ENCODE results near the gene UBE2R2. TPM values are rescaled to one million over a fixed set of nuclear protein-coding genes. Genes with fewer than 3 reads are reported as not detected.

UBE2R2 gene
- total RNA-seq, 1 donor from 2014 or later, result 34.2 TPM

- H3K4me3 ChIP-seq (ENCODE audit: low read depth, low read length), result no peak overlapping the region
- H3K27me3 ChIP-seq (ENCODE audit: control insufficient read depth, insufficient read depth, low read length), result no peaks in the 10 kb centered on the region
- no peak for TF ChIP-seq CTCF (IDR thresholded peaks at IDR 0.05; ENCODE audit: insufficient read depth, low read length, poor library complexity, severe bottlenecking)
- no peak for DNase-seq (ENCODE audit: low read depth)
- no peaks in the 10 kb centered on the region for H3K36me3 ChIP-seq (ENCODE audit: control insufficient read depth, insufficient read depth, low read length)
Measured at GRCh38 chr9:33908114-33908513, 91.2 kb downstream of the UBE2R2 start.

DNA sequence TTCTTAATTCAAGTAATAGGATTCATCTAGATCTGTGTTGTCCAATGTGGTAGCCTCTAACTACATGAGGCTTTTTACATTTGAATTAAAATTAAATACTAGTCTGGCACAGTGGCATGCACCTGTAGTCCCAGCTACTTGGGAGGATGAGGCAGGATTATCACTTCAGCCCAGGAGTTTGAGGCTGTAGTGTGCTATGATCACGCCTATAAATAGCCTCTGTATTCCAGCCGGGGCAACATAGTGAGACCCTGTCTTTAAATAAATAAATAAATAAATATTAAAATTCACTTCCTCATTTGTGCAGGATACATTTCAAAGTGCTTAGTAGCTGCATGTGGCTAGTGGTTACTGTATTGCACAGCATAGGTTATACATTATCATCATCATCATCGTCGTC lies 91.8 kb downstream of the UBE2R2 start:
- H3K27me3 ChIP-seq (ENCODE audit: control insufficient read depth, insufficient read depth, low read length), result no peaks in the 10 kb centered on the region

DNA sequence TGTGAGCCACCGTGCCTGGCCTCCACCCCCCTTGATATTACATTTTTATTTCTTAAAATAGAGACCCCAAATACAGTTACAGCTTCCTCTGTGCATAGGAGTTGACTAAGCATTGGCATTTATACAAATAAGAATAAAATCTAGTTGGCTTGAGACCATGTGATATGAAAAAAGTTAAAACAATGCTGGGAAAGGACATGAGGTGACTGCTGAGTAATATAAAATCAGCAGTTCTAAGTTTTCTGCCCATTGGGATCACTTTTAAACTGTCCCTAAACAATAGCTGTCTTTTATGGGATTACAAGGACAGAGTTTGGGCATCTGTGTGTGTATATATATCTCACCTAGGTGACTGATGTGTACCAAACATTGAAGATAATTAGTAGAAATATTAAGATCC lies 96.6 kb downstream of the UBE2R2 start:
- Histone ChIP-seq H3K36me3 (ENCODE audit: control insufficient read depth, insufficient read depth, low read length) (peaks cover 1% of the 10 kb centered on the region), H3K4me3 (ENCODE audit: low read depth, low read length) (no peak overlapping the region), H3K27me3 (ENCODE audit: control insufficient read depth, insufficient read depth, low read length) (no peaks in the 10 kb centered on the region)
- DNase-seq (ENCODE audit: low read depth), result no peak
- no peak for TF ChIP-seq CTCF (IDR thresholded peaks at IDR 0.05; ENCODE audit: insufficient read depth, low read length, poor library complexity, severe bottlenecking)

More for the DNA sequence above, 91.8 kb downstream of the UBE2R2 start:
- Histone ChIP-seq H3K36me3 (ENCODE audit: control insufficient read depth, insufficient read depth, low read length) (no peaks in the 10 kb centered on the region), H3K4me3 (ENCODE audit: low read depth, low read length) (no peak overlapping the region)
- TF ChIP-seq CTCF (IDR thresholded peaks at IDR 0.05; ENCODE audit: insufficient read depth, low read length, poor library complexity, severe bottlenecking), result no peak
- DNase-seq (ENCODE audit: low read depth), result no peak

GRCh38 chr9:33914887-33915628 lies 98.1 kb downstream of the UBE2R2 start:
- Histone ChIP-seq H3K27me3 (ENCODE audit: control insufficient read depth, insufficient read depth, low read length) (no peaks in the 10 kb centered on the region), H3K36me3 (ENCODE audit: control insufficient read depth, insufficient read depth, low read length) (peaks cover 1% of the 10 kb centered on the region), H3K4me3 (ENCODE audit: low read depth, low read length) (no peak overlapping the region)
- DNase-seq (ENCODE audit: low read depth), result no peak
- TF ChIP-seq CTCF (IDR thresholded peaks at IDR 0.05; ENCODE audit: insufficient read depth, low read length, poor library complexity, severe bottlenecking), result no peak

DNA sequence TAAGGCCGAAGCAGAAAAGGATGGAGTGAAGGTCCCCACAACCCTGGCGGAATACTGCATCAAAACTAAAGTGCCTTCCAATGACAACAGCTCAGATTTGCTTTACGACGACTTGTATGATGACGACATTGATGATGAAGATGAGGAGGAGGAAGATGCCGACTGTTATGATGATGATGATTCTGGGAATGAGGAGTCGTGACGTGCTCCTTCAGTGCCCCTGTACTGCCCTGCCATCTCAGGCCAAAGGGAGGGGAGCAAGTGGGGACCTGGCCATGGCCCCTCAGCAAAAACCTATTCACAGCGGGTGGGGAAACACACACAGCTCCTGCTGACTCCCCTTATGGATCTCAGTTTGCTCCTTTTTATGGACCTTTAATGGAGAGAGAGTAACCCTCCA lies 100.1 kb downstream of the UBE2R2 start:
- no peak for TF ChIP-seq CTCF (IDR thresholded peaks at IDR 0.05; ENCODE audit: insufficient read depth, low read length, poor library complexity, severe bottlenecking)
- no peak for DNase-seq (ENCODE audit: low read depth)
- Histone ChIP-seq H3K36me3 (ENCODE audit: control insufficient read depth, insufficient read depth, low read length) (peaks cover 1% of the 10 kb centered on the region), H3K27me3 (ENCODE audit: control insufficient read depth, insufficient read depth, low read length) (no peaks in the 10 kb centered on the region), H3K4me3 (ENCODE audit: low read depth, low read length) (no peak overlapping the region)
